Measurements from ENCODE around the gene INSR. TPM values are rescaled to one million over a fixed set of nuclear protein-coding genes. Genes with fewer than 3 reads are reported as not detected.

Gene INSR
- total RNA-seq, 4 donors from 2014 or later, result 67.1 to 120 (median 80.2) TPM

- ATAC-seq (ENCODE audit: low FRiP score) (no peak), DNase-seq (ENCODE audit: low spot score) (no peak)
- no peak for TF ChIP-seq CTCF (IDR thresholded peaks at IDR 0.05)
Measured at GRCh38 chr19:7297742-7298141, 3.5 kb upstream of the INSR start.

DNA sequence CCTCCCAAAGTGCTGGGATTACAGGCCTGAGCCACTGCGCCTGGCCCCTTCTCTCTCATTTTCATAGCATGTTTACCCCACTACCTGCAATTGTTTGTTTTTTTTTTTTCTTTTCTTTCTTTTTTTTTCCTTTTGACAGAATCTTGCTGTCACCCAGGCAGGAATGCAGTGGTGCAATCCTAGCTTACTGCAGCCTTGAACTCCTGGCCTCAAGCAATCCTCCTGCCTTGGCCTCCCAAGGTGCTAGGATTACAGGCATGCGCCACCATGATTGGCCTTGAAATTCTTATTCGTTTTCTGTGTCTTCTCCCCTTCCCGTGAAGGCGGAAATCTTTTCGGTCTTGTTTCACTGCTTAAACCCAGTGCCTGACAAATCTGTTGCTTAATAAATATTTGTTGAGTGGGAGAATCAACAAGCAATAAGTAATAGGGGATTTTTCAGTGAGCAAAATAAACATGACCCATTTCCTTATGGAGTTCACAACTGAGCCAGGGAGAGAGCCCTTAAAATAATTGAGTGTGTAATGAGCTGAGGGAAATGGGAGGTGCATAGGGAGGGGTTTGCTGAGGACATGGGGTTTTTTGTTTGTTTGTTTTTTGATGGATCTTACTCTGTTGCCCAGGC is 1.8 kb upstream of the INSR start:
- ATAC-seq (ENCODE audit: low FRiP score) (no peak), DNase-seq (ENCODE audit: low spot score) (no peak)
- TF ChIP-seq CTCF (IDR thresholded peaks at IDR 0.05), result no peak

DNA sequence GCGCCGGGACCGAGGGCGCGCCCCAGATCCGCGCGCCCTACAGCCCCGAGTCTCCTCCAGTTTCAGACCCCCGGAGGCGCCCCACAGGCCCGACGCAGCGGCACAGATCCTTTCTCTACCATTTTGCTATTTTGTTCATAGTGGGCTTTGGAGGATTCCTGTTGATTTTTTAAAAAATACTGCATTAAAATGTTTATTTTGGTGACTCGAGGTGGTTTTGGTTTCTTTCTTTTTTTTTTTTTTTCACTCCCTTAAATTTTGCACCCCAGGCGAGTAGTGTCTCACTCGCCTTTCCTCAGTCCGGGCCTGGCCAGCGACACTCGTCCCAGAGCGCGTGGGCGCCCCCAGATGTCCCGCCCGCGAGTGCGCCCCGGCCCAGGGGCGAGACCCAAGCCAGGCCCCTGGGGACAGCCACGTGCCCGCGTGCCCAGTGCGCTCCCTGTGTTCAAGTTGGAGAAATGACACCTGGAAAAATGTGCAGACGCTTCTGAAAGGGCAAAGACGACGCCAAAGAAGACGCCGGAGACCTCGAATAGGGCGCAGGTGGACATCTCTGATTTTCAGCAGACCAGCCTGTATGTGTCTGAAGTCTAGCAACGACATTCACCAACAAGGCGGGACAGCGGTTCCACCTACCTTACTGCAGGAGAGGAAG is 471 bp upstream of the INSR start:
- ATAC-seq (ENCODE audit: low FRiP score), result peak; percentile 30
- DNase-seq (ENCODE audit: low spot score), result no peak
- TF ChIP-seq CTCF (IDR thresholded peaks at IDR 0.05), result no peak

DNA sequence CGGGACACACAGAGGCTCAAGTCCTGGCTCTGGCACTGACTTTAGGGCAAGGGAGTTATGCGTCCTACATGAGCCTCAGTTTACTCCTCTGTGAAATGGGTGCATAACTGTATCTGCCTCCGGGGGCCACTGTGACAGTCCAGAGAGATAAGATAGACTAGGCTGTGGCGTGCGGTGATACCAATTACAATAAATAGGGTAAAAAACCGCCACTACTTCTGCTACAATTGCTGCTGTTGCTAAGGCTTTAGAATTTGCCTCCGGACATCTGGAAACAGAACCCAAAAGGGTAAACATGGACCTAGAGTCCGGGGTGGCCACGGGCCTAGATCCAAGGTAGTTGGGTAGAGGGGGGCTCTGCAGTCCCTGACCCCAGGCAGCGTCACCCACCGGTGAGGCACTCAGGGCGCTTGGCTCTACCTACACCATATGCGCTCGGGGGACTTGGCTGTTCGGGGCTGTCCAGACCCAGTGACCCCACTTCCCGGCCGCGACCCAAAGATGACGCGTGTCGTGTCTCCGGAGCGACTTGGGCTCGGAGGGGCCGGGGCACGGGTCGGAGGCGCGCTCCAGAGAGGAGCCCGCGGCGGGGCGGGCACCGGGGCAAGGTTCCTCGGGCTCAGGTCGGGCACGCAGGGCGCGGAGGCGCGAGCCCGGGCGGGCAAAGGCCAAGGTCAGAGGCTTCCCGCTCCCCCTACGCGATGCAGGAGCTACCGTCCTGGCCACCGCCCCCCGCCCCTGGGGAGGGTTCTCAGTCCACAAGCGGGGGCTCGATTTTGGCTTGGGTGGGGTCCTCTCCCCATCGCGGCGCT is 1.1 kb downstream of the INSR start:
- ATAC-seq (ENCODE audit: low FRiP score), result no peak
- TF ChIP-seq CTCF (IDR thresholded peaks at IDR 0.05), result no peak
- DNase-seq (ENCODE audit: low spot score), result no peak

DNA sequence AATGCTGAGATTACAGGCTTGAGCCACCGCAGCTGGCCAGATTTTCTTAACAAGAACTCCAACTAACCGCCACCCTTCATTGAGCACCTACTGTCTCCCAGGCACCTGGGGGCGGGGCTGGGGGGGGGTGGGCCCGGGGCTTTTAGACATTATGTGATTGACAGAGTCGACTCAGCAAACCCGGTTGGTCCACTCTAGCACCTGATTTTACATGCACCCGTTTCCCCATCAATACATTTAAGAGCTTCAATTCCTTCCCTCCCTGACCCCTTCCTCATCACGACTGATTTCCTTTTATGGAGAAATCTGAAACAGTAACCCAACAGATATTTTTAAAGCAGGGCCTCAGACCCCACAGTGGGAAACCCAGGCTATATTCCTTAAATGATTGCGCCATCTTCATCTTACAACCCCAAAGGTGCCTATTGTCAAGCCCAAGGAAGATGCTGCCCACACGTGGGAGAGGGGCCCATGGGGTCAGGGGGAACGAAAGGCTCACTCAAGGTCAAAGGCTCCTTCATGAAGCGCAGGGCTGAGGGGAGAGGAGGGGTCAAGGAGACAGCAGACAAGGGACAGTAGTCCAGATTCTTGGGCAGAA is 1.8 kb downstream of the INSR start:
- DNase-seq (ENCODE audit: low spot score) (no peak), ATAC-seq (ENCODE audit: low FRiP score) (no peak)
- no peak for TF ChIP-seq CTCF (IDR thresholded peaks at IDR 0.05)

- no peak for ATAC-seq (ENCODE audit: low FRiP score)
- no peak for DNase-seq (ENCODE audit: low spot score)
- no peak for TF ChIP-seq CTCF (IDR thresholded peaks at IDR 0.05)
Measured at GRCh38 chr19:7288977-7289376, 5.2 kb downstream of the INSR start.
